Skeletal muscle satellite cell (primary cell): ENCODE results near the gene DCTN2. TPM values are rescaled to one million over a fixed set of nuclear protein-coding genes. Genes with fewer than 3 reads are reported as not detected.
"Not testable (repeated sequence)": the region's sequence is repeated elsewhere in the genome, so short reads cannot be mapped to it uniquely, and the experiment has no call there.

Source experiments
- H3K27me3 ChIP-seq: 2 replicates; pipeline ENCODE4 v1.7.0; 2013; ENCODE audit warnings: low read length; ENCODE audit not compliant: control insufficient read depth, insufficient read depth
- H3K36me3 ChIP-seq: 2 replicates; pipeline ENCODE4 v1.7.0; 2013; ENCODE audit warnings: mild to moderate bottlenecking, control low read depth, low read length; ENCODE audit not compliant: insufficient read depth
- H3K4me1 ChIP-seq: 2 replicates; pipeline ENCODE4 v1.7.0; 2013; ENCODE audit warnings: low read length; ENCODE audit not compliant: control insufficient read depth, insufficient read depth
- H3K4me2 ChIP-seq: 2 replicates; pipeline ENCODE4 v1.7.0; 2013; ENCODE audit warnings: mild to moderate bottlenecking, low read length
- H3K4me3 ChIP-seq: 2 replicates; pipeline ENCODE4 v1.7.0; 2013; ENCODE audit warnings: low read length
- H3K9ac ChIP-seq: 2 replicates; pipeline ENCODE4 v1.7.0; 2013; ENCODE audit warnings: mild to moderate bottlenecking, low read depth, low read length, moderate library complexity
- H3K9me3 ChIP-seq: replicated peaks from 2 replicates; pipeline ENCODE4 v1.7.0; 2013; ENCODE audit warnings: mild to moderate bottlenecking, control low read depth, low read length
- total RNA-seq: library from RNA; depleted of rRNA; stranded (reverse); fragments of >200 nt; gene quantifications from 2 replicates; pipeline ENCODE4 v1.2.3, GENCODE V29; 2012; rRNA removed

The DCTN2 gene
- total RNA-seq = 76.3 and 95.2 TPM in 2 replicates

- peaks cover 30% of the 10 kb centered on the region for H3K27me3 ChIP-seq
- H3K4me2 ChIP-seq = peak within 1 kb of the TSS; percentile 99
- H3K4me1 ChIP-seq = peaks cover 16% of the 10 kb centered on the region
- no peaks in the 10 kb centered on the region for H3K9me3 ChIP-seq
- H3K9ac ChIP-seq = peak within 1 kb of the TSS; percentile 97
- H3K4me3 ChIP-seq = peak within 1 kb of the TSS; percentile 78
- H3K36me3 ChIP-seq = peaks cover 14% of the 10 kb centered on the region
These were observed at the start of gene DCTN2 for GRCh38 chr12:57546438-57547287. DCTN2 (minus strand) TSS chr12:57547192; CDS start chr12:57547063, 129 bp downstream.

DNA sequence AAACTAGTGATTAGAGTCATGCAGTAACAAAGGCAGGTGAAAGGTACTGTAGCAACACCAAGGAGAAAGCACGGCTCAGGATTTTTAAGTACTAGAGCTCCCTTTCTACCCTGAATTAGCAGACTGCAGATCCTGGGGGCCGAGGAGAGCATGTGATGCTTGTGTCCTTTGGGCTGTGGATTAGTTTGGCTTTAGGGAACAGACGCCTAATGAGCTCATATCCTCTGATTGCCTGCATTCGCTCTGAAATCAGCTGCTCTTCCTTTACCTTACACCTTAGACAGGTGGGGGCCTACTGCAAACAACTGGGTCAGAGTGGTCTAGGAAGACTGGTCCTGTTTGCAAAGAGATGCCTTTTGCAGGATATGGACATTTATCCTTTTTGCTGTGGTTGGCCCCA is 46.2 kb upstream of the DCTN2 start:
- Histone ChIP-seq H3K9me3 (no peaks in the 10 kb centered on the region), H3K9ac (no peak overlapping the region), H3K27me3 (peaks cover 2% of the 10 kb centered on the region), H3K4me2 (no peak overlapping the region), H3K4me3 (no peak overlapping the region), H3K4me1 (peaks cover 13% of the 10 kb centered on the region), H3K36me3 (no peaks in the 10 kb centered on the region)

GRCh38 chr12:57592551-57593165 is 45.7 kb upstream of the DCTN2 start:
- H3K4me1 ChIP-seq = peaks cover 13% of the 10 kb centered on the region
- no peak overlapping the region for H3K9ac ChIP-seq
- H3K36me3 ChIP-seq = no peaks in the 10 kb centered on the region
- H3K27me3 ChIP-seq = peaks cover 8% of the 10 kb centered on the region
- no peaks in the 10 kb centered on the region for H3K9me3 ChIP-seq
- H3K4me3 ChIP-seq = no peak overlapping the region
- peak overlapping the region; percentile 87 for H3K4me2 ChIP-seq

GRCh38 chr12:57591782-57592325 is 44.9 kb upstream of the DCTN2 start:
- H3K4me2 ChIP-seq = peak overlapping the region; percentile 87
- H3K4me3 ChIP-seq = peak overlapping the region; percentile 79
- H3K9ac ChIP-seq = peak overlapping the region; percentile 78
- H3K36me3 ChIP-seq = no peaks in the 10 kb centered on the region
- H3K4me1 ChIP-seq = peaks cover 13% of the 10 kb centered on the region
- H3K9me3 ChIP-seq = no peaks in the 10 kb centered on the region
- H3K27me3 ChIP-seq = peaks cover 14% of the 10 kb centered on the region

DNA sequence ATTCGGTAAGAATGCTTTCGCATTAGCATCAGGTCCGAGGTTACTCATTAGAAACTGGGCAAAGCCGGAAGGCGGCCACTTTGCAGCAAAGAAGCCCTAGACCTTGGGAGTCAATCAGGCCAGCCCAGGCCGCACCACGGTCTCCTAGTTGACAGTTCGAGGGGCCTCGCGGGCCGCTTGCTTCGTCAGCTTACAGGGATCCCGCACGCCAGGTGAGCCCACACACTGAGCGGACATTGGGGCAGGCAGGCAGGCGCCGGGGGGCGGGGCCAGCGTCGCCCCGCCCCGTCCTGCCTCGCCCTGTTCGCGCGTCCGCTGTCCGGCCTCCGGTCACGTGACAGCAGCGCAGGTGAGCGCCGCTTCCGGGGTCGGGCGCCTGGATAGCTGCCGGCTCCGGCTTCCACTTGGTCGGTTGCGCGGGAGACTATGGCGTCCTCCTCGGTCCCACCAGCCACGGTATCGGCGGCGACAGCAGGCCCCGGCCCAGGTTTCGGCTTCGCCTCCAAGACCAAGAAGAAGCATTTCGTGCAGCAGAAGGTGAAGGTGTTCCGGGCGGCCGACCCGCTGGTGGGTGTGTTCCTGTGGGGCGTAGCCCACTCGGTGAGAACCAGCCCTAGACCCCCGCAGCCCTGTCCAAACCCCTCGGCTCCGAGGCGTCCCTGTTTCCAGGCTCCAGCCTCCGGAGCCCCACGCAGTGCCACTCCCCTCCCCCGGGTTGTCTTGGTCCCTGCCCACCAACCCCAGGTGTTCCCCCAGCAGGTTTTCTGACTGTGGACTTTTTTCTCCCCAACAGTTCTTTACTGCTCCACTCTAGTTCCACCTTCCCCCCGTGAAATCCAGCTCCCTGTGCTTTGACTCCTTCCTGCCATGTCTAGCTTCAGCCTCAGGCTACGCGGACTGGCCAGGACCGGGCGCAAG is 44.1 kb upstream of the DCTN2 start, which contains the start of gene PIP4K2C:
TSS of gene PIP4K2C (plus strand) at position 329 of the 918 bp plus-strand sequence. CDS start at position 427, 98 bp downstream.
- peak within 1 kb of the TSS; percentile 87 for H3K4me2 ChIP-seq
- peak within 1 kb of the TSS; percentile 79 for H3K4me3 ChIP-seq

DNA sequence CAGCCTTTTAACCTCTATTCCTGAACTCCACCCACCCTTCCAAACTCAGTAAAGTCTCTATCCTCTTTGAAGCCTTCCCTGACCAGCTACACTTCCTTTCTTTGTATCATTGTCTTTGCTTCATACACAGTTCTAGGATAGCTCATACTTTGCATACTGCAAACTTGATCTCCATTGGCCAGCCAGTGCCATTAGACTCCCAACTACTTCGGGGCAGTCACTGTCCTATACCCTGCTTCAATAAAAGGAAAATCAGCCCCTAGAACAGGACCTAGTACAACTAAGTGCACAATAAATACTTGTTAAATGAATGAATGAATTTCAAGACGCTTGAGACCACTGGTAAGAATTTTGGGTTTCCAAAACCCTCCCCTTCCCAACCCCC is 43.5 kb upstream of the DCTN2 start:
- H3K36me3 ChIP-seq = no peaks in the 10 kb centered on the region
- H3K4me3 ChIP-seq = peak overlapping the region; percentile 79
- peaks cover 13% of the 10 kb centered on the region for H3K4me1 ChIP-seq
- peak overlapping the region; percentile 87 for H3K4me2 ChIP-seq
- peak overlapping the region; percentile 78 for H3K9ac ChIP-seq
- peaks cover 27% of the 10 kb centered on the region for H3K27me3 ChIP-seq
- H3K9me3 ChIP-seq = no peaks in the 10 kb centered on the region

More for the DNA sequence above, 44.1 kb upstream of the DCTN2 start, which contains the start of gene PIP4K2C:
- Histone ChIP-seq H3K36me3 (no peaks in the 10 kb centered on the region), H3K9me3 (no peaks in the 10 kb centered on the region), H3K9ac (peak within 1 kb of the TSS; percentile 78), H3K27me3 (peaks cover 22% of the 10 kb centered on the region), H3K4me1 (peaks cover 13% of the 10 kb centered on the region)

GRCh38 chr12:57588951-57589610 is 42.1 kb upstream of the DCTN2 start:
- H3K9me3 ChIP-seq, H3K36me3 ChIP-seq, H3K4me3 ChIP-seq, H3K9ac ChIP-seq, H3K4me2 ChIP-seq: not testable (repeated sequence)
- Histone ChIP-seq H3K4me1 (peaks cover 13% of the 10 kb centered on the region), H3K27me3 (peaks cover 41% of the 10 kb centered on the region)

- Histone ChIP-seq H3K9me3 (no peaks in the 10 kb centered on the region), H3K36me3 (no peaks in the 10 kb centered on the region), H3K27me3 (peaks cover 53% of the 10 kb centered on the region), H3K9ac (no peak overlapping the region), H3K4me1 (peaks cover 10% of the 10 kb centered on the region), H3K4me3 (no peak overlapping the region), H3K4me2 (no peak overlapping the region)
These were observed 39.9 kb upstream of the DCTN2 start for GRCh38 chr12:57586832-57587429.

DNA sequence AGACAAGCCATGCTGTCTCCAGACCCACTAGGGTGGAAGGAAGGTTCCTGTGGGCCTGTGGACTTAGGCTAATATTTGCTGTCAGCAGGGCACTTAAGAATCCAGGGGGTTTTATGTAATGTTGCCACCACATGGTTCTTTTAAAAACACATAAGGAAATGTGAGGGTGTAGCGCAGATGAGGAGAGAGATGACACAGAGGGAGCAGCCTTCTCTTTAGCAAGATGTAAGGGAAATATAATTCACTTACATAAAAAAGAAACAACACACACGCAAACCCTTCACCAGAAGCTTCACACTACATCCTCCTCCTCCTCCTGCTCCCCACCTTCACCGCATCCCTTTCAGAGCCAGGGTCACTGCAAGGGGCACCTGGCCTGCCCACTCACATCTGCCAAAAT is 39.1 kb upstream of the DCTN2 start:
- H3K27me3 ChIP-seq = peaks cover 53% of the 10 kb centered on the region
- peaks cover 7% of the 10 kb centered on the region for H3K4me1 ChIP-seq
- H3K4me2 ChIP-seq = no peak overlapping the region
- H3K9me3 ChIP-seq = no peaks in the 10 kb centered on the region
- H3K4me3 ChIP-seq = no peak overlapping the region
- no peaks in the 10 kb centered on the region for H3K36me3 ChIP-seq
- no peak overlapping the region for H3K9ac ChIP-seq

- Histone ChIP-seq H3K9ac (no peak overlapping the region), H3K4me2 (no peak overlapping the region), H3K4me3 (no peak overlapping the region), H3K27me3 (peaks cover 56% of the 10 kb centered on the region), H3K4me1 (no peaks in the 10 kb centered on the region), H3K36me3 (no peaks in the 10 kb centered on the region), H3K9me3 (no peaks in the 10 kb centered on the region)
These were observed 38.2 kb upstream of the DCTN2 start for GRCh38 chr12:57585156-57585555.
